ENCODE results near the gene SLC7A5. TPM values are rescaled to one million over a fixed set of nuclear protein-coding genes. Genes with fewer than 3 reads are reported as not detected.
"Not testable (repeated sequence)": the region's sequence is repeated elsewhere in the genome, so short reads cannot be mapped to it uniquely, and the experiment has no call there.

The SLC7A5 gene
- total RNA-seq, 2 donors from 2014 or later, result 3.3 to 232 TPM

- WGBS, result 73% methylated on average over 20 of the region's 20 CpGs
- intact Hi-C loops (cut with DNase I), result no loop called here
- no peak for DNase-seq (ENCODE audit: low spot score)
- Histone ChIP-seq H3K27me3 (replicated peaks; ENCODE audit: insufficient read depth) (no peaks in the 10 kb centered on the region), H3K36me3 (no peaks in the 10 kb centered on the region), H3K4me1 (replicated peaks) (no peaks in the 10 kb centered on the region), H3K27ac (no peak overlapping the region), H3K4me3 (no peak overlapping the region), H3K9me3 (no peaks in the 10 kb centered on the region)
- TF ChIP-seq POLR2A (IDR thresholded peaks at IDR 0.05) (no peak), POLR2AphosphoS5 (IDR thresholded peaks at IDR 0.05) (no peak), CTCF (IDR thresholded peaks at IDR 0.05) (no peak)
Observed at GRCh38 chr16:87828071-87828906, 41.0 kb downstream of the SLC7A5 start.

GRCh38 chr16:87827588-87827915, 41.8 kb downstream of the SLC7A5 start:
- H3K4me3 ChIP-seq; H3K27ac ChIP-seq; H3K4me1 ChIP-seq (replicated peaks); intact Hi-C loops (cut with DNase I); H3K27me3 ChIP-seq (replicated peaks; ENCODE audit: insufficient read depth); H3K36me3 ChIP-seq; H3K9me3 ChIP-seq; DNase-seq (ENCODE audit: low spot score): not testable (repeated sequence)
- WGBS, result 95% methylated on average over 7 of the region's 7 CpGs

- no peaks in the 10 kb centered on the region for H3K27me3 ChIP-seq (replicated peaks; ENCODE audit: insufficient read depth)
- no peak overlapping the region for H3K4me3 ChIP-seq
- TF ChIP-seq POLR2A (IDR thresholded peaks at IDR 0.05), result no peak
- TF ChIP-seq POLR2AphosphoS5 (IDR thresholded peaks at IDR 0.05), result no peak
- TF ChIP-seq CTCF (IDR thresholded peaks at IDR 0.05), result no peak
- H3K27ac ChIP-seq, result no peak overlapping the region
- H3K4me1 ChIP-seq (replicated peaks), result no peaks in the 10 kb centered on the region
- H3K9me3 ChIP-seq, result no peaks in the 10 kb centered on the region
- intact Hi-C loops (cut with DNase I), result no loop called here
- DNase-seq (ENCODE audit: low spot score), result no peak
- 85% methylated on average over 28 of the region's 28 CpGs for WGBS
- H3K36me3 ChIP-seq, result no peaks in the 10 kb centered on the region
Observed at GRCh38 chr16:87826798-87827587, 42.3 kb downstream of the SLC7A5 start.

- H3K36me3 ChIP-seq; intact Hi-C loops (cut with DNase I); H3K27me3 ChIP-seq (replicated peaks; ENCODE audit: insufficient read depth); H3K27ac ChIP-seq; H3K4me1 ChIP-seq (replicated peaks); H3K4me3 ChIP-seq; DNase-seq (ENCODE audit: low spot score); H3K9me3 ChIP-seq: not testable (repeated sequence)
- 71% methylated on average over 4 of the region's 4 CpGs for WGBS
Observed at GRCh38 chr16:87826407-87826797, 42.9 kb downstream of the SLC7A5 start.

GRCh38 chr16:87825842-87826120, 43.5 kb downstream of the SLC7A5 start:
- H3K27me3 ChIP-seq (replicated peaks; ENCODE audit: insufficient read depth); intact Hi-C loops (cut with DNase I); DNase-seq (ENCODE audit: low spot score); H3K27ac ChIP-seq; H3K4me3 ChIP-seq; H3K4me1 ChIP-seq (replicated peaks); H3K36me3 ChIP-seq; H3K9me3 ChIP-seq: not testable (repeated sequence)
- WGBS, result 71% methylated on average over 5 of the region's 5 CpGs

GRCh38 chr16:87824991-87825841, 44.1 kb downstream of the SLC7A5 start:
- Histone ChIP-seq H3K36me3 (no peaks in the 10 kb centered on the region), H3K27me3 (replicated peaks; ENCODE audit: insufficient read depth) (no peaks in the 10 kb centered on the region), H3K27ac (no peak overlapping the region), H3K4me1 (replicated peaks) (no peaks in the 10 kb centered on the region), H3K4me3 (no peak overlapping the region), H3K9me3 (no peaks in the 10 kb centered on the region)
- no peak for TF ChIP-seq CTCF (IDR thresholded peaks at IDR 0.05)
- no peak for TF ChIP-seq POLR2AphosphoS5 (IDR thresholded peaks at IDR 0.05)
- TF ChIP-seq POLR2A (IDR thresholded peaks at IDR 0.05), result no peak
- intact Hi-C loops (cut with DNase I), result no loop called here
- DNase-seq (ENCODE audit: low spot score), result no peak
- WGBS, result 82% methylated on average over 29 of the region's 29 CpGs

Measured in prostate gland (tissue), 2 donors.